Endodermal cell (in vitro differentiated cells): ENCODE results near the gene CAMTA1. TPM values are rescaled to one million over a fixed set of nuclear protein-coding genes. Genes with fewer than 3 reads are reported as not detected.

Source experiments
- DNase-seq: peaks from one replicate; pipeline ENCODE4 v3.0.0-alpha.2; 2017
- H3K27ac ChIP-seq: 2 replicates; pipeline ENCODE4 v1.5.1; 2013; ENCODE audit warnings: mild to moderate bottlenecking, low read depth, low read length, moderate library complexity
- H3K27me3 ChIP-seq: 2 replicates; pipeline ENCODE4 v1.6.1; 2013; ENCODE audit warnings: mild to moderate bottlenecking, low read length, moderate library complexity; ENCODE audit not compliant: insufficient read depth, control insufficient read depth, poor library complexity, severe bottlenecking
- H3K36me3 ChIP-seq: 2 replicates; pipeline ENCODE4 v1.7.0; 2013; ENCODE audit warnings: mild to moderate bottlenecking, low read length, moderate library complexity; ENCODE audit not compliant: control insufficient read depth, insufficient read depth
- H3K4me1 ChIP-seq: one replicate; pipeline ENCODE4 v1.7.0; 2013; ENCODE audit warnings: low read length; ENCODE audit not compliant: control insufficient read depth, insufficient read depth
- H3K4me3 ChIP-seq: 2 replicates; pipeline ENCODE4 v1.5.1; 2013; ENCODE audit warnings: mild to moderate bottlenecking, low read length, moderate library complexity
- H3K9ac ChIP-seq: 2 replicates; pipeline ENCODE4 v1.6.1; 2013; ENCODE audit warnings: mild to moderate bottlenecking, low read length, moderate library complexity; ENCODE audit not compliant: poor library complexity, severe bottlenecking; ENCODE audit errors: extremely low read depth
- H3K9me3 ChIP-seq: 2 replicates; pipeline ENCODE4 v1.6.1; 2013; ENCODE audit warnings: mild to moderate bottlenecking, low read length, moderate library complexity; ENCODE audit not compliant: control insufficient read depth
- H3K27ac Mint-ChIP-seq: 2 replicates; pipeline ENCODE4 v1.8.0; 2020; ENCODE audit warnings: mixed read lengths
- H3K27me3 Mint-ChIP-seq: 2 replicates; pipeline ENCODE4 v1.8.0; 2021; ENCODE audit warnings: mild to moderate bottlenecking, mixed read lengths; ENCODE audit not compliant: insufficient read depth
- H3K36me3 Mint-ChIP-seq: 2 replicates; pipeline ENCODE4 v1.8.0; 2020; ENCODE audit warnings: low read depth, mixed read lengths
- H3K4me1 Mint-ChIP-seq: 2 replicates; pipeline ENCODE4 v1.8.0; 2020; ENCODE audit warnings: mixed read lengths
- H3K4me3 Mint-ChIP-seq: 2 replicates; pipeline ENCODE4 v1.8.0; 2020; ENCODE audit warnings: mild to moderate bottlenecking, moderate library complexity, mixed read lengths
- H3K9me3 Mint-ChIP-seq: 2 replicates; pipeline ENCODE4 v1.8.0; 2020; ENCODE audit warnings: mild to moderate bottlenecking, mixed read lengths
- CTCF ChIP-seq: fragments of 200-600 bp; sonication (generic); conservative IDR thresholded peaks from 2 replicates; pipeline ENCODE4 v1.5.0; 2021; ENCODE audit warnings: antibody characterized with exemption, mild to moderate bottlenecking
- WGBS, 2 experiments: methylation state at CpG; one replicate each; pipeline versions ENCODE4 v1.1.5 to v1.1.7; 2013; ENCODE audit warnings: missing lambda C conversion rate in 2 of 2, mixed read lengths in 1 of 2; ENCODE audit not compliant: insufficient coverage in 1 of 2, insufficient read length in 1 of 2; 5-methylcytosine and 5-hydroxymethylcytosine counted together
- total RNA-seq, 2 donors: library from RNA; stranded (reverse); fragmentation: NEBNext Ultra II Directional in 1 of 2; extraction: Animal tissue kit (Norgen Biotek cat#: 25700) in 1 of 2; gene quantifications; 2 replicates in 1 of 2; 3 replicates in 1 of 2; pipeline ENCODE4 v1.2.1, GENCODE V29; 2021

CAMTA1 gene
- total RNA-seq, 2 donors from 2014 or later = 123 to 137 TPM

- no peaks in the 10 kb centered on the region for H3K27me3 Mint-ChIP-seq
- no peak overlapping the region for H3K27ac Mint-ChIP-seq
- no peak overlapping the region for H3K4me3 Mint-ChIP-seq
- no peaks in the 10 kb centered on the region for H3K9me3 Mint-ChIP-seq
- H3K36me3 Mint-ChIP-seq = peaks cover 52% of the 10 kb centered on the region
- H3K4me1 Mint-ChIP-seq = peaks cover 21% of the 10 kb centered on the region
- Histone ChIP-seq H3K27ac (no peak overlapping the region), H3K27me3 (no peaks in the 10 kb centered on the region), H3K9ac (no peak overlapping the region), H3K36me3 (peaks cover 48% of the 10 kb centered on the region), H3K4me3 (no peak overlapping the region), H3K4me1 (peaks cover 13% of the 10 kb centered on the region), H3K9me3 (no peaks in the 10 kb centered on the region)
- no peak for DNase-seq
- no peak for TF ChIP-seq CTCF
- WGBS, 2 experiments = 88 to 93% methylated on average over 1 to 5 of the region's 5 CpGs
These were observed 963.9 kb downstream of the CAMTA1 start for GRCh38 chr1:7749126-7749525.

GRCh38 chr1:7751174-7751573 lies 965.9 kb downstream of the CAMTA1 start:
- no peaks in the 10 kb centered on the region for H3K27me3 Mint-ChIP-seq
- peaks cover 43% of the 10 kb centered on the region for H3K36me3 Mint-ChIP-seq
- no peak overlapping the region for H3K4me3 Mint-ChIP-seq
- Histone ChIP-seq H3K9me3 (no peaks in the 10 kb centered on the region), H3K4me3 (no peak overlapping the region), H3K36me3 (peaks cover 47% of the 10 kb centered on the region), H3K9ac (no peak overlapping the region), H3K4me1 (peaks cover 13% of the 10 kb centered on the region), H3K27me3 (no peaks in the 10 kb centered on the region), H3K27ac (no peak overlapping the region)
- WGBS, 2 experiments = 93 to 95% methylated on average over 11 of the region's 11 CpGs
- no peak for TF ChIP-seq CTCF
- H3K4me1 Mint-ChIP-seq = peaks cover 21% of the 10 kb centered on the region
- H3K27ac Mint-ChIP-seq = no peak overlapping the region
- DNase-seq = no peak
- no peaks in the 10 kb centered on the region for H3K9me3 Mint-ChIP-seq

- H3K36me3 Mint-ChIP-seq = peaks cover 37% of the 10 kb centered on the region
- peak overlapping the region; percentile 25 for H3K4me3 Mint-ChIP-seq
- peak overlapping the region; percentile 96 for H3K27ac Mint-ChIP-seq
- H3K4me1 ChIP-seq = peaks cover 9% of the 10 kb centered on the region
- peak overlapping the region; percentile 61 for H3K4me3 ChIP-seq
- 27 to 40% methylated on average over 12 to 18 of the region's 18 CpGs for WGBS, 2 experiments
- H3K9me3 ChIP-seq = no peaks in the 10 kb centered on the region
- peaks cover 21% of the 10 kb centered on the region for H3K4me1 Mint-ChIP-seq
- no peak overlapping the region for H3K9ac ChIP-seq
- H3K36me3 ChIP-seq = peaks cover 38% of the 10 kb centered on the region
- H3K27me3 ChIP-seq = no peaks in the 10 kb centered on the region
- no peaks in the 10 kb centered on the region for H3K9me3 Mint-ChIP-seq
- no peaks in the 10 kb centered on the region for H3K27me3 Mint-ChIP-seq
- TF ChIP-seq CTCF = peak; percentile 91
- H3K27ac ChIP-seq = peak overlapping the region; percentile 55
- peak; percentile 83 for DNase-seq
These were observed 967.5 kb downstream of the CAMTA1 start for GRCh38 chr1:7752512-7753417.
